Ovary (tissue), 9 donors: ENCODE measurements around the gene CCT8L2. TPM values are rescaled to one million over a fixed set of nuclear protein-coding genes. Genes with fewer than 3 reads are reported as not detected.
A peak's percentile ranks its signal among the peaks of the same experiment; 100 is the strongest.
"Not testable (repeated sequence)": the region's sequence is repeated elsewhere in the genome, so short reads cannot be mapped to it uniquely, and the experiment has no call there.

ENCODE experiments used
- DNase-seq, 5 donors: peaks; one replicate each; pipeline ENCODE4 v3.0.0-alpha.2; 2019 to 2020
- H3K27ac ChIP-seq, 2 donors: fragments of 200-600 bp; one replicate each; pipeline versions ENCODE4 v1.5.1 to v1.8.0; 2019 to 2022
- H3K27me3 ChIP-seq: fragments of 200-600 bp; one replicate; pipeline ENCODE4 v1.8.0; 2022
- H3K36me3 ChIP-seq: fragments of 200-600 bp; sonication (generic); one replicate; pipeline ENCODE4 v1.5.1; 2019
- H3K4me1 ChIP-seq: one replicate; pipeline ENCODE4 v1.8.1; 2013; ENCODE audit warnings: mild to moderate bottlenecking, moderate library complexity; ENCODE audit not compliant: insufficient read depth
- H3K4me3 ChIP-seq: fragments of 200-600 bp; sonication (generic); one replicate; pipeline ENCODE4 v1.5.1; 2017
- H3K9me3 ChIP-seq, 2 donors: fragments of 200-600 bp in 1 of 2; sonication (generic) in 1 of 2; one replicate each; pipeline versions ENCODE4 v1.5.1 to v1.8.1; 2013 to 2019; ENCODE audit warnings: mild to moderate bottlenecking in 1 of 2, moderate library complexity in 1 of 2
- EP300 ChIP-seq: sonication (generic); formaldehyde crosslinking; IDR thresholded peaks from one replicate; pipeline ENCODE4 v1.6.1; 2017; ENCODE audit warnings: antibody characterized with exemption
- POLR2A ChIP-seq: fragments of 450-650 bp; IDR thresholded peaks from one replicate; pipeline ENCODE4 v1.6.1; 2017; ENCODE audit warnings: antibody characterized with exemption, mild to moderate bottlenecking, moderate library complexity
- WGBS, 3 donors: extraction: QIAGEN DNeasy Blood & Tissue Kit in 1 of 3; methylation state at CpG; one replicate each; pipeline versions ENCODE4 v1.1.5 to v1.1.7; 2013 to 2017; 5-methylcytosine and 5-hydroxymethylcytosine counted together
- intact Hi-C, 4 donors: fragments of 100-400 bp; cut with DNase I; formaldehyde crosslinking; loops; one replicate each; pipeline versions ENCODE4 v1.11.0 to v1.15.1; 2022 to 2023
- polyA plus RNA-seq, 2 donors: library from polyadenylated mRNA; stranded (reverse); fragments of 200-250 nt in 1 of 2; fragments of 350-450 nt in 1 of 2; fragmentation: Illumina TruSeq in 1 of 2; extraction: RNeasy Lipid Tissue Mini Kit (QIAGEN cat#74804) in 1 of 2; gene quantifications; one replicate each; pipeline ENCODE4 v1.2.3, GENCODE V29; 2013 to 2014
- total RNA-seq, 7 donors: library from RNA; depleted of rRNA in 2 of 7; stranded (reverse); fragments of >200 nt in 2 of 7; fragmentation: NEBNext Ultra II Directional in 3 of 7; extraction: Animal tissue kit (Norgen Biotek cat#: 25700) in 3 of 7; gene quantifications; one replicate each; pipeline versions ENCODE4 v1.1.0 to v1.2.4, GENCODE V29; 2016 to 2023
- TF ChIP-seq, protein P1 (sequence below), 3 donors: fragments of 450-650 bp in 2 of 3; fragments of 200-600 bp in 1 of 3; IDR thresholded peaks; one replicate each; pipeline versions ENCODE4 v1.5.1 to v1.8.0; 2016 to 2022; ENCODE audit warnings: antibody characterized with exemption in 3 of 3, mild to moderate bottlenecking in 1 of 3
- donor health status: DM: no; HTN: no; CAD: no; lungs with moderate emphysema.
- donor health status: DM: no; HTN: no; CAD: no.
- donor health status: Bipolar disorder and iron deficiency.
- donor health status: DM: yes; HTN: yes; CAD: no.
- donor health status: DM: no; HTN: no; CAD: no.
- donor health status: DM: yes; HTN: yes; CAD: no.

The CCT8L2 gene
- total and polyA plus RNA-seq, 9 donors = not detected

DNA sequence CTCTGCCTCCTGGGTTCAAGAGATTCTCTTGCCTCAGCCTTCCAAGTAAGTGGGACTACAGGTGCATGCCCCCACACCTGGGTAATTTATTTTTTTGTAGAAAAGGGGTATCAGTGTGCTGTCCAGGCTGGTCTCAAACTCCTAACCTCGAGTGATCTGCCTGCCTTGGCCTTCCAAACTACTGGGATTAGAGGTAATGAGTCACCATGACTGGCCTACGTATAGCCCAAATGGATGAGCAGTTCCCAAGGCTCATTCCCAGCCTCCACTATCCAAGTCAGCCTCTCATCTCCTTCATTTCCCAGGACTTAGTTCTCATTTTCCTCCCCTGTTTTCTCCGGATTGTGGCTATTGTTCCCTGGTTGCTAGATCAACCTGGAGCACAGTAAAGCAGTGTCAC, 5.6 kb downstream of the CCT8L2 start:
- WGBS, 3 donors = 55 to 62% (median 60%) methylated on average over 3 of the region's 3 CpGs
- no peak for TF ChIP-seq EP300
- TF ChIP-seq, protein P1, sequence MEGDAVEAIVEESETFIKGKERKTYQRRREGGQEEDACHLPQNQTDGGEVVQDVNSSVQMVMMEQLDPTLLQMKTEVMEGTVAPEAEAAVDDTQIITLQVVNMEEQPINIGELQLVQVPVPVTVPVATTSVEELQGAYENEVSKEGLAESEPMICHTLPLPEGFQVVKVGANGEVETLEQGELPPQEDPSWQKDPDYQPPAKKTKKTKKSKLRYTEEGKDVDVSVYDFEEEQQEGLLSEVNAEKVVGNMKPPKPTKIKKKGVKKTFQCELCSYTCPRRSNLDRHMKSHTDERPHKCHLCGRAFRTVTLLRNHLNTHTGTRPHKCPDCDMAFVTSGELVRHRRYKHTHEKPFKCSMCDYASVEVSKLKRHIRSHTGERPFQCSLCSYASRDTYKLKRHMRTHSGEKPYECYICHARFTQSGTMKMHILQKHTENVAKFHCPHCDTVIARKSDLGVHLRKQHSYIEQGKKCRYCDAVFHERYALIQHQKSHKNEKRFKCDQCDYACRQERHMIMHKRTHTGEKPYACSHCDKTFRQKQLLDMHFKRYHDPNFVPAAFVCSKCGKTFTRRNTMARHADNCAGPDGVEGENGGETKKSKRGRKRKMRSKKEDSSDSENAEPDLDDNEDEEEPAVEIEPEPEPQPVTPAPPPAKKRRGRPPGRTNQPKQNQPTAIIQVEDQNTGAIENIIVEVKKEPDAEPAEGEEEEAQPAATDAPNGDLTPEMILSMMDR (IDR thresholded peaks at IDR 0.05) = no peak
- TF ChIP-seq POLR2A = no peak
- no peak for DNase-seq
- intact Hi-C loops = no loop called here
- no peaks in the 10 kb centered on the region for H3K9me3 ChIP-seq
- no peaks in the 10 kb centered on the region for H3K36me3 ChIP-seq
- no peaks in the 10 kb centered on the region for H3K27me3 ChIP-seq
- H3K4me1 ChIP-seq = no peaks in the 10 kb centered on the region
- no peak overlapping the region for H3K4me3 ChIP-seq
- H3K27ac ChIP-seq = no peak overlapping the region

DNA sequence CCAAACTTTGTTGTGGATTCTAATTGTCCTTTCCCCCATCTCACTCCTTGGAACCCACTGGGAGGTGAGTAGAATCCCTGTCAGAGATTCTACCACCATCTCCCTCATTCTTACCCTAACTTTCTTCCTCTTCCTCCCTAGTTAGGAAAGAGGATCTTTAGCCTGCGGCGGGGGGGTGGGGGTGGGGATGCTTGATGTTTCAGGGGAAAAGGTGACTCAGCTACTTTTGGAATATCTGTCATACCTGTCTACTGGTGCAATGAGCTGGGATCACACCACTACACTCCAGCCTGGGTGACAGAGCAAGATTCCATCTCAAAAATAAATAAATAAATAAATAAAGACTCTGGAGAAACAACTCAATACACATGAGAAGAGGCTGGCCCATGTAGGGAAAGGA, 6.4 kb downstream of the CCT8L2 start:
- Histone ChIP-seq H3K4me3 (no peak overlapping the region), H3K4me1 (no peaks in the 10 kb centered on the region), H3K27me3 (no peaks in the 10 kb centered on the region), H3K9me3 (no peaks in the 10 kb centered on the region), H3K27ac (no peak overlapping the region), H3K36me3 (no peaks in the 10 kb centered on the region)
- DNase-seq = no peak
- intact Hi-C loops = no loop called here
- no peak for TF ChIP-seq POLR2A
- 78 to 86% (median 83%) methylated on average over 2 of the region's 2 CpGs for WGBS, 3 donors

DNA sequence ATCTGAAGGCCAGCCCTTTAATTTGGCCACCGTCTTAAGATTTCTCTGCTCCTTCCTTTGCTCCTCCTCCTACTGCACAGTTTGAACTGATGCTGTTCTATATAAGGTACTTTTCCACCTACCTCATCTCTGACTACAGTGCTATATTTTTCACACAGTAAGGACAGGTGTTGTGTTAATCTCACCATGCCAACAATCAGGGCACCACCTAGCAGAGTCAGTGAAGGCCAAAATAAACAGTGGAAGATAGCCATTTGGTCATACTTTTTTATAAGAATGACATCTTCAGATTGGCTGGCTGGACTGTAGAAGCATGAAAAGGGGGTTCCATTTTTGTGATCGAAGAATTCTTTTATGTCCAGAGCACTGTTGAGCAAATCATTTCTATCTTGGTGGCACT, 11.7 kb downstream of the CCT8L2 start:
- H3K36me3 ChIP-seq, H3K27me3 ChIP-seq, H3K4me3 ChIP-seq, DNase-seq, H3K27ac ChIP-seq, intact Hi-C loops, H3K4me1 ChIP-seq, H3K9me3 ChIP-seq: not testable (repeated sequence)
- 42 to 67% (median 65%) methylated on average over 1 of the region's 2 CpGs for WGBS, 3 donors

DNA sequence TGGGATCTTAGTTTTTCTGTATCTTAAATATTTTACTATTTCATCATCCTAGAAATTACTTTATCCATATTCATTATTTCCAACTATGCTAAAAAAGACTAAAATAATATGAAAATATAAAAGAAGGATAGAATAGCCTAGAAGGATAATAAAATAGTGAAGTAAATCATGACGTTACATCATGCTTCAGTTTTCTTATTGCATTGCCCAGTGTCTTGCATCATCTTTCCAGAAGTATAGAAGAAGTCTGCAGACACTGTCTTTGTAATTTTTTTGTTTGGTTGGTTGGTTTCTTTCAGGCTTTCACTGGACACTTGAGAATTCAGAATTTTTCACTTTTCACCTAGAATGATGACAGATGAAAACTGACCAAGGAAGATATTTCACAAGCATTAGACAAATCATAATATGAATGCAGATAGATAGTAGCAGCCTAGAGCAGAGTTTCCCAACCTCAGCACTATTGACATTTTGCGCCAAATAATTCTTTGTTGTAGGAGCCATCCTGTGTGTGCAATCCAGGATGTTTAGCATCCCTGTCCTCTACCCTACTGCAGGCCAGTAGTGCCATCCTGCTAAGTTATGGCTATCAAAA, 23.3 kb downstream of the CCT8L2 start:
- H3K27me3 ChIP-seq, H3K4me1 ChIP-seq, DNase-seq, H3K4me3 ChIP-seq, H3K27ac ChIP-seq, H3K36me3 ChIP-seq, H3K9me3 ChIP-seq, intact Hi-C loops: not testable (repeated sequence)
- 57 to 83% (median 77%) methylated on average over 2 of the region's 2 CpGs for WGBS, 3 donors

DNA sequence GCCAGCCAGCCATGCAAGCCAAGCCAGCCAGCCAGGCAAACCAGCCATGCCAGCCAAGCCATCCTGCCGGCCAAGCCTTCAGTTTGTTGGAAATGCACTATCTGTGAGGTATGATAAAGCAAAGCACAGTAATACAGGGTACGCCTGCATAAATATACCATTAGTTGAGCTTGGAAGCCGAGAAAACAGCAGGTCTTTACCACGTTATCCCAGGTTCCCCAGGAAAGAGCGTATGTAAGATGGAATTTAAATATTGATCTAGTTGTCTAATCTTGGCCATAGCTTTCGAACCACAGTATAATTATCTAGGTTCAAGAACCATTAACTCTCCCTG, 24.2 kb downstream of the CCT8L2 start:
- no peaks in the 10 kb centered on the region for H3K27me3 ChIP-seq

DNA sequence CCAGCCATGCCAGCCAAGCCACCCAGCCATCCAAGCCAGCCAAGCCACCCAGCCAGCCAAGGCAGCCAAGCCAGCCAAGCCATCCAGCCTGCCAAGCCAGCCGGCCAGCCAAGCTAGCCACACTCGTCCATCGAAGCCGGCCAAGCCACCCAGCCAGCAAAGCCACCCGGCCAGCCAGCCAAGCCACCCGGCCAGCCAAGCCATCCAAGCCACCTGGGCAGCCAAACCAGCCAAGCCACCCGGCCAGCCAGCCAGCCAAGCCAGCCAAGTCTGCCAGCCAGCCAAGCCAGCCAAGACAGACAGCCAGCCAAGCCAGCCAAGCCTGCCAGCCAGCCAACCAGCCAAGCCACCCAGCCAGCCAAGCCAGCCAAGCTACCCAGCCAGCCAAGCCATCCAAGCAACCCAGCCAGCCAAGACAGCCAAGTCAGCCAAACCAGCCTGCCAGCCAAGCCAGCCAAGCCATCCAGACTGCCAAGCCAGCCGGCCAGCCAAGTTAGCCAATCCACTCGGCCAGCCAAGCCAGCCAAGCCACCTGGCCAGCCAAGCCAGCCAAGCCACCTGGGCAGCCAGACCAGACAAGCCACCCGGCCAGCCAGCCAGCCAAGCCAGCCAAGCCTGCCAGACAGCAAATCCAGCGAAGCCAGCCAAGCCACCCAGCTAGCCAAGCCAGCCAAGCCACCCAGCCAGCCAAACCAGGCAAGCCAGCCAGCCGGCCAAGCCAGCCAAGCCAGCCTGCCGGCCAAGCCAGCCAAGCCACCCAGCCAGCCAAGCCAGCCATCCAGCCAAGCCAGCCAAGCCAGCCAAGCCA, 24.8 kb downstream of the CCT8L2 start:
- H3K27me3 ChIP-seq, DNase-seq, H3K27ac ChIP-seq, H3K4me3 ChIP-seq, H3K9me3 ChIP-seq, H3K36me3 ChIP-seq, intact Hi-C loops, H3K4me1 ChIP-seq: not testable (repeated sequence)
- 83 to 92% (median 89%) methylated on average over 12 to 13 of the region's 13 CpGs for WGBS, 3 donors

More for the DNA sequence above, 24.2 kb downstream of the CCT8L2 start:
- Histone ChIP-seq H3K27ac (no peak overlapping the region), H3K36me3 (no peaks in the 10 kb centered on the region), H3K9me3 (no peaks in the 10 kb centered on the region), H3K4me3 (no peak overlapping the region), H3K4me1 (no peaks in the 10 kb centered on the region)
- WGBS, 3 donors = 81 to 91% (median 84%) methylated on average over 6 of the region's 6 CpGs
- intact Hi-C loops = no loop called here
- no peak for DNase-seq
- TF ChIP-seq EP300 (no peak), POLR2A (no peak)
- TF ChIP-seq, protein P1 (IDR thresholded peaks at IDR 0.05) = no peak

DNA sequence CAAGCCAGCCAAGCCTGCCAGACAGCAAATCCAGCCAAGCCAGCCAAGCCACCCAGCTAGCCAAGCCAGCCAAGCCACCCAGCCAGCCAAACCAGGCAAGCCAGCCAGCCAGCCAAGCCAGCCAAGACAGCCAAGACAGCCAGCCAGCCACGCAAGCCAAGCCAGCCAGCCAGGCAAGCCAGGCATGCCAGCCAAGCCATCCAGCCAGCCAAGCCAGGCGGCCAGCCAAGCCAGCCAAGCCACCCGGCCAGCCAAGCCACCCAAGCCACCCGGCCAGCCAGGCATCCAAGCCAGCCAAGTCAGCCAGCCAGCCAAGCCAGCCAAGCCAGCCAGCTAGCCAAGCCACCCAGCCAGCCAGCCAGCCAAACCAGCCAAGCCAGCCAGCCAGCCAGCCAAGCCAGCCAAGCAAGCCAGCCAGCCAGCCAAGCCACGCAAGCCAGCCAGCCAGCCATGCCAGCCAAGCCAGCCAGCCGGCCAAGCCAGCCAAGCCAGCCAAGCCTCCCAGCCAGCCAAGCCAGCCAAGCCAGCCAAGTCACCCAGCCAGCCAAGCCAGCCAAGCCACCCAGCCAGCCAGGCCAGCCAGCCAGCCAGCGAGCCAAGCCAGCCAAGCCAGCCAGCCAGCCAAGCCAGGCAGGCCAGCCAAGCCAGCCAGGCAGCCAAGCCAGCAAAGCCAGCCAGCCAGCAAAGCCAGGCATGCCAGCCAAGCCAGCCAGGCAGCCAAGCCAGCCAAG, 26.0 kb downstream of the CCT8L2 start:
- WGBS, 3 donors = 72 to 86% (median 83%) methylated on average over 6 to 7 of the region's 7 CpGs
- DNase-seq, H3K9me3 ChIP-seq, H3K4me3 ChIP-seq, H3K27me3 ChIP-seq, H3K4me1 ChIP-seq, intact Hi-C loops, H3K27ac ChIP-seq, H3K36me3 ChIP-seq: not testable (repeated sequence)

DNA sequence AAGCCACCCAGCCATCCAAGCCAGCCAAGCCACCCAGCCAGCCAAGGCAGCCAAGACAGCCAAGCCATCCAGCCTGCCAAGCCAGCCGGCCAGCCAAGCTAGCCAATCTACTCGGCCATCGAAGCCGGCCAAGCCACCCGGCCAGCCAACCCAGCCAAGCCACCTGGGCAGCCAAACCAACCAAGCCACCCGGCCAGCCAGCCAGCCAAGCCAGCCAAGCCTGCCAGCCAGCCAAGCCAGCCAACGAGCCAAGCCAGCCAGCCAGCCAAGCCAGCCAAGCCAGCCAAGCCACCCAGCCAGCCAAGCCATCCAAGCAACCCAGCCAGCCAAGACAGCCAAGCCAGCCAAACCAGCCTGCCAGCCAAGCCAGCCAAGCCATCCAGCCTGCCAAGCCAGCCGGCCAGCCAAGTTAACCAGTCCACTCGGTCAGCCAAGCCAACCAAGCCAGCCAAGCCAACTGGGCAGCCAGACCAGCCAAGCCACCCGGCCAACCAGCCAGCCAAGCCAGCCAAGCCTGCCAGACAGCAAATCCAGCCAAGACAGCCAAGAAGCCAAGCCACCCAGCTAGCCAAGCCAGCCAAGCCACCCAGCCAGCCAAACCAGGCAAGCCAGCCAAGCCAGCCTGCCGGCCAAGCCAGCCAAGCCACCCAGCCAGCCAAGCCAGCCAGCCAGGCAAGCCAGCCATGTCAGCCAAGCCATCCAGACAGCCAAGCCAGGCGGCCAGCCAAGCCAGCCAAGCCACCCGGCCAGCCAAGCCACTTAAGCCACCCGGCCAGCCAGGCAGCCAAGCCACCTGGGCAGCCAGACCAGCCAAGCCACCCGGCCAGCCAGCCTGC, 26.8 kb downstream of the CCT8L2 start:
- H3K9me3 ChIP-seq, intact Hi-C loops, H3K36me3 ChIP-seq, H3K27me3 ChIP-seq, H3K4me1 ChIP-seq, H3K4me3 ChIP-seq, H3K27ac ChIP-seq: not testable (repeated sequence)
- 80 to 92% (median 82%) methylated on average over 12 to 15 of the region's 15 CpGs for WGBS, 3 donors
- peak in 1 of 5 donors; percentile 14 for DNase-seq
